DMS53 treated with DMSO at 0.1 percent for 48 hours (cell line): ENCODE results near the gene SMAD7.

Experiments
- DNase-seq: peaks from one replicate; lab custom pipeline; 2025; ENCODE audit not compliant: unreplicated experiment; lab: John Stamatoyannopoulos, UW

The SMAD7 gene

GRCh38 chr18:48917579-48918517, 32.9 kb downstream of the SMAD7 start:
- DNase-seq = no peak

- DNase-seq = peak; percentile 17
Observed at GRCh38 chr18:48915626-48916425, 34.9 kb downstream of the SMAD7 start.

- no peak for DNase-seq
Observed at GRCh38 chr18:48914581-48915251, 36.0 kb downstream of the SMAD7 start.

- no peak for DNase-seq
Observed at GRCh38 chr18:48913775-48914174, 37.0 kb downstream of the SMAD7 start.

- peak; percentile 34 for DNase-seq
Observed at GRCh38 chr18:48913201-48913600, 37.6 kb downstream of the SMAD7 start.

GRCh38 chr18:48910972-48911545, 39.7 kb downstream of the SMAD7 start:
- DNase-seq = no peak

GRCh38 chr18:48909721-48910120, 41.0 kb downstream of the SMAD7 start:
- DNase-seq = no peak

GRCh38 chr18:48908916-48909315, 41.8 kb downstream of the SMAD7 start:
- DNase-seq = no peak

- no peak for DNase-seq
Observed at GRCh38 chr18:48905513-48905912, 45.3 kb downstream of the SMAD7 start.

GRCh38 chr18:48904847-48905394, 45.8 kb downstream of the SMAD7 start:
- no peak for DNase-seq

GRCh38 chr18:48904091-48904490, 46.7 kb downstream of the SMAD7 start:
- no peak for DNase-seq

- DNase-seq = no peak
Observed at GRCh38 chr18:48902856-48903601, 47.7 kb downstream of the SMAD7 start.

- peak; percentile 96 for DNase-seq
Observed at GRCh38 chr18:48902023-48902855, 48.5 kb downstream of the SMAD7 start.

GRCh38 chr18:48901145-48902022, 49.4 kb downstream of the SMAD7 start:
- DNase-seq = peak; percentile 73

- no peak for DNase-seq
Observed at GRCh38 chr18:48900469-48900868, 50.3 kb downstream of the SMAD7 start.

- no peak for DNase-seq
Observed at GRCh38 chr18:48899558-48900174, 51.1 kb downstream of the SMAD7 start.

GRCh38 chr18:48898521-48898920, 52.2 kb downstream of the SMAD7 start:
- no peak for DNase-seq

- no peak for DNase-seq
Observed at GRCh38 chr18:48897531-48897930, 53.2 kb downstream of the SMAD7 start.
